Frontal cortex (tissue), 4 donors: ENCODE data around the gene SMIM17. TPM values are rescaled to one million over a fixed set of nuclear protein-coding genes. Genes with fewer than 3 reads are reported as not detected.

Experiments used
- DNase-seq, 2 donors: peaks; one replicate each; pipeline ENCODE4 v3.0.0; 2012; ENCODE audit warnings: low spot score in 2 of 2
- FAIRE-seq: peaks from 2 replicates; lab custom pipeline; 2012; peaks lifted over from hg19 to GRCh38; lab: Jason Lieb, UNC
- total RNA-seq: library from RNA; depleted of rRNA; stranded (reverse); fragments of >200 nt; gene quantifications from one replicate; pipeline ENCODE4 v1.2.3, GENCODE V29; 2014
- donor health status: control.
- donor health status: control.
- donor health status: control.

Gene SMIM17
- 26.5 TPM for total RNA-seq

DNA sequence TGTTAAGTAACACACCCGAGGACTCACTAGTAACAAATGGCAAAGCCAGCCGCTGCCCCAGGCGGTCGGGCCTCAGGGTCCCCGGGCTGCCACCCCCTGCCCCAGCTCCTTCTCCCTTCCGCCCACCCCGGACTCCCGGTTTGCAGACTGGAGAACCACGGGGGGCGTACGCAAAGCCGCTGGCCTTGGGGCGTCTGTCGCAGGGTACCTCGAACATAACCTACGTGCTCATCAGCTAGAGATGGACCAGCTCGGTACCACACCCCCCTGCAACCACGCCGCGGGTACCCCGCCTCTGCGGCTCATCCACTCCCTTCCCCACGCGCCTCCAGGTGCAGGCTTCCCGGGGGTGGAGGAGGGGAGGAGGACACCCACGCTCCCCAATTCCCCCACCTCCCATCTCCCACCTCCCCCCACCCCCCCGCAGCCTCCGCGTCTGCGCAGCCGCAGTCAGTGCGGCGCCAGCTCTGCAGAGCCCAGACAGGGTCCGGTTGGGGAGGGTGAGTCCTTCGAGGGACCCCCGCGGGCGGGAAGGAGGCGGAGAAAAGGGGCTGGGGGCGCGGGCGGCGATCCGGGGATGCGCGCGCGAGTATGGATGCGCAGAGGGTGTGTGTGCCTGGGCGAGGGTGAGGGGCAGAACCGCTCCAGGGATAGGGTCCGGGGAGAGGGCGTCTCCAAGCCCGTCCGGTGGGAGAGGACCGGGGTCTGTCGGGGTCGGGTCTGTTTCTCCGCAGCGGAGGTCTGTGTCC, at the start of gene SMIM17:
Gene SMIM17 (plus strand): TSS at position 449 of the 749 bp plus-strand sequence. CDS start 2,509 bp downstream, outside the sequence.
- FAIRE-seq, result no peak
- DNase-seq, result no peak

GRCh38 chr19:56594446-56594782, 48.5 kb upstream of the SMIM17 start:
- FAIRE-seq (no peak), DNase-seq (no peak)

GRCh38 chr19:56594783-56595547, 48.0 kb upstream of the SMIM17 start, which contains the start of gene ZNF71:
TSS of gene ZNF71 (plus strand) at chr19:56595302. CDS start at chr19:56601559, 6,257 bp downstream.
- no peak for FAIRE-seq
- DNase-seq, result peak; percentile 92 to 94

DNA sequence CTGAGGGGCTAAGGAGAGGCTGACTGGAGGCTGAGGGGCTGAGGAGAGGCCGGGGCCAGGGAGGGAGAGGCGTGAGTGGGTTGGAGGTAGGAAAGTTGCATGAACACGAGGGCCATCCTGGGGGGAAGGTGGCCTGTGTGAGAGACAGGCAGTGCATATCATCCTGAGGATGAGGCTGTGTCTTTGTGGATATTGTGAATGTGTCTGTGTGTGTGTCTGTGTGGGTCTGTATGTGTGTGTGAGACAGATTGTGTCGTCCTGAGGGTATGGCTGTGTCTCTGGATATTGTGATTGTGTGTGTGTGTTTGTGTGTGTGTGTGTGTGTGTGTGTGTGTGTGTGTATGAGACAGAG, 47.4 kb upstream of the SMIM17 start:
- FAIRE-seq (no peak), DNase-seq (no peak)

DNA sequence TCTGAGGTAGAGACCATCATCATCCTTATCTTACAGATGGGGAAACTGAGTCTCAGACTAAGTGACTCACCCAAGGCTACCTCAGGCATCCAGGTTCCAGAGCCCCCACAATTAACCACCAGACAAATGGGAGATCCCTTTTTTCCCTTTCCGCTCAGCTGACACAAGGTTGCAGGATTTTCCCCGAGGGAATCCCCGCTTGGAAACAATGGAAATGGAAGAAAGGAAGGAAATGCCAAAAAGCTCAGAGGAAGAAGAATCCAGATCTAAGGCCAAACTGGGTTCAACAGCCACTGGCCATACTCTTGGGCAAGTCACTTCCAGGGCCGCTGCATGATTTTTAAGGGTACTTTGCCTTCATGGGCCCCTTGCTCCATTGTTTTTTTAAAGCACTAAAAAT, 46.3 kb upstream of the SMIM17 start:
- no peak for DNase-seq
- FAIRE-seq, result no peak

GRCh38 chr19:56597696-56598095, 45.3 kb upstream of the SMIM17 start:
- no peak for DNase-seq
- no peak for FAIRE-seq

DNA sequence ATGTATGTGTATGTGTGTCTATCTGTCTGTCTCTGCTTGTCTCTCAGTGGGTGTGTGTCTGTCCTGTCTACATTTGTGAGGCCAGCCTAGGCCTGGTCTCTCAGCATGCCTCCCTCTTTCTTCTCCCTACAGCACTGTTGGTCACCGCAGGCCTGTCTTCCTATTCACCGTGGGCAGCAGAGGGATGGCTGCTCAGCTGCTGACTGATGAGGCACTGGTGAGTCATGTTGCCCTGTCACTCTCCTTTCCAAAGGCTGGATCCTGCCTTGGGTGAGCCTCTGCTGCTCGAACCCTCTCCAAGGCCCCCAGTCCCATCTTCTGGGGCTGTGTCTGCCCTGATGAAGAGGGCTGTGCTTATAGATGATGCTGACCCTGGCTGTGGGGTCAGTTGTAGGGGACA, 41.6 kb upstream of the SMIM17 start:
- no peak for DNase-seq
- no peak for FAIRE-seq

GRCh38 chr19:56603829-56604228, 39.1 kb upstream of the SMIM17 start:
- FAIRE-seq, result no peak

GRCh38 chr19:56608274-56608964, 34.5 kb upstream of the SMIM17 start:
- FAIRE-seq (no peak), DNase-seq (no peak)

More at GRCh38 chr19:56603829-56604228, 39.1 kb upstream of the SMIM17 start:
- DNase-seq, result no peak

DNA sequence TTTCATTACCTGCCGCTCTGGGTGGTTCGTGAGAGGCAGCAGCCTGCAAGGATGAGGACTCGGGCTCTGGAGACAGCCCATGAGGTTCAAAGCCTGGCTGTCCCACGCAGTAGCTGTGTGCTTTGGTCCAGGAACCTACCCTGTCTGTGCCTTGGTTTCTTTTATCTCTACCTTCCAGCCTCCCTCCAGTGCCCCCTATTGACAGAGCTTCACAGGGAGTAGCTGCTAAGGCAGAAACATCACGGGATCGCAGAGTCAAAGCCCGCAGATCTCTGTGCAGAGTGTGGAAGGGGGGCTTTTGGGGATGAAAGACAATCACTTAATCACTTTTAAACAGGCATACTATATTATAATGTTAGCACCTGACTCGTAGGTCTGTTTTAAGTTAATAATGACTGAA, 31.7 kb upstream of the SMIM17 start:
- FAIRE-seq, result no peak
- DNase-seq, result no peak

DNA sequence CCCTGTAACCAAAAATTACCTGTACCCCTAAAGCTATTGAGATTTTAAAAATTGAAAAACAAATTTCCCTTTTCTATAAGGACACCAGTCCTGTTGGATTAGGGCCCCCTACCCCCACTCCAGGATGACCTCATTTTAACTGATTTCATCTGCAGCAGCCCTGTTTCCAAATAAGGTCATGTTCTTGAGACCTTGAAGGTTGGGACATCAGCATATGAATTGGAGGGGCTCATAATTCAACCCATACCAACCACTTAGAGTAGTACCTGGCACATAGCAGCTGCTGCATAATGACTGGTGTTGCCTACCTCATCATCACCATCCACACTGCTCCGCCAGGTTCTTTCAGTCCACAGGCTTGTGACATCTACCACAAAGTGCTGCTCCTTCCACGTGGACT, 30.2 kb upstream of the SMIM17 start:
- no peak for DNase-seq

GRCh38 chr19:56613639-56614038, 29.3 kb upstream of the SMIM17 start:
- FAIRE-seq, result no peak
- DNase-seq, result no peak

More for the DNA sequence above, 30.2 kb upstream of the SMIM17 start:
- FAIRE-seq, result no peak

DNA sequence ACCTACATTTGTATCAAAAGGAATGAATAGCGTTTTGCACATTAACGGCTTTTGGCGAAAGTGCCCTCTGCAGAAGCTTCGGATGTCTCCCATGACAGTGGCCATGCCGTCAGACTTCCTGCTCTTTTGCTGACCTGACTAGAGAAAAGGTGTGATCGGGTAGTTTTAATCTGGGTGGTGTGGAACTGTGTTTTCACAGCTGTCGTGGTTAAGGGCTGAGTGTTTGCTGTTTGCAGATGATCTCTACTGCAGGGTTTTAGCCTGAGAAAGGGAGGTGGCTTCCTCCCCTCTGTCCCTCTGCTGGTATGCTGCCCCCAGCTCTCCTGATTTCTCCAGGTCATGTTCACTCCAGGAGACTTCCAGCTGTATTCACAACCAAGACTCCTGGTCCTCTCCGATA, 25.4 kb upstream of the SMIM17 start:
- no peak for FAIRE-seq
- DNase-seq, result no peak

- DNase-seq (no peak), FAIRE-seq (no peak)
Observed at GRCh38 chr19:56619121-56619520, 23.8 kb upstream of the SMIM17 start.

DNA sequence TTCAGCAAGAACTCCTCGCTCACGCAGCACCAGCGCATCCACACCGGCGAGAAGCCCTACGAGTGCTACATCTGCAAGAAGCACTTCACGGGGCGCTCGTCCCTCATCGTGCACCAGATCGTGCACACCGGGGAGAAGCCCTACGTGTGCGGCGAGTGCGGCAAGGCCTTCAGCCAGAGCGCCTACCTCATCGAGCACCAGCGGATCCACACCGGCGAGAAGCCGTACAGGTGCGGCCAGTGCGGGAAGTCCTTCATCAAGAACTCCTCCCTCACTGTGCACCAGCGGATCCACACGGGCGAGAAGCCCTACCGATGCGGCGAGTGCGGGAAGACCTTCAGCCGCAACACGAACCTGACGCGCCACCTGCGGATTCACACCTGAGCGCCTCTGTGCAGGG, 20.6 kb upstream of the SMIM17 start:
- no peak for FAIRE-seq
- DNase-seq, result no peak

DNA sequence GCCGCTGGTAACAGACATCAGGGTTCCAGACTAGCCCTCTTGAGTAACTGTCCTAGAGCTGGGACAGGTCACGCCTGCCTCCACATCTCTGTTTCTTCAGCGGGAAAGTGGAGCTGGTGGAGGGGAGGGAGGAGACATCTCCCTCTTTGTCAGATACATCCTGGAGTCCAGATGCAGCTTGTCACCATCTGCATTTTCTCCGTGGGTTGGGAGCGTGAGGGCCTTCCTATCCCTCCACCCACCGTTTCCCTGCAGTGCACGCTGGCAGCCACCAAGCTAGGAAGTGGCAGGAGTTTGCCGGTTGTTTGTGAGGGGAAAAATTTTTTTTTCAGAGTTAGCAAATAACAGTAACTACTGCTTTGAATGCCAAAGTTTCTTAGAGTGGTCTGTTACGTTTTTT, 20.0 kb upstream of the SMIM17 start:
- FAIRE-seq (no peak), DNase-seq (no peak)

- no peak for DNase-seq
- no peak for FAIRE-seq
Observed at GRCh38 chr19:56625708-56626107, 17.3 kb upstream of the SMIM17 start.

DNA sequence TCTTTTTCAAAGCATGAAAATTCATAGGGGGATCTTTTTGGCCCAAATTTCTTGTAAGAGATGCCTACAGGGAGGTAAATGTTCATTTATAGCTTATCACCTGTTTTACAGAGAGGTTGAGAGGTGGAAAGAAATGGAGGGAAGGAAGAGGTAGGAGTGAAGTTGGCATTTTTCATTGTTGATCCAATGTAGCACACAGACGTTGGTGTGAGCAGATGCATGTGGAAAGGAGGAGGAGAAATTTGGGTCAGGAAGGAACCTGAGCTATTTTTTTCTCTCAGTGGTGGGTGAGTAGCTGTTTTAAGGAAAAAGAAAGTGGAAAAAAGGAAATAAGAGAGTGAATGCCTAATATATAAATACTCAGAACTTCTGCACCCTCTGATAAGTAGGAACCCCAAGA, 9.9 kb upstream of the SMIM17 start:
- no peak for DNase-seq
- FAIRE-seq, result no peak

- FAIRE-seq, result no peak
Observed at GRCh38 chr19:56637976-56638555, 4.9 kb upstream of the SMIM17 start.

DNA sequence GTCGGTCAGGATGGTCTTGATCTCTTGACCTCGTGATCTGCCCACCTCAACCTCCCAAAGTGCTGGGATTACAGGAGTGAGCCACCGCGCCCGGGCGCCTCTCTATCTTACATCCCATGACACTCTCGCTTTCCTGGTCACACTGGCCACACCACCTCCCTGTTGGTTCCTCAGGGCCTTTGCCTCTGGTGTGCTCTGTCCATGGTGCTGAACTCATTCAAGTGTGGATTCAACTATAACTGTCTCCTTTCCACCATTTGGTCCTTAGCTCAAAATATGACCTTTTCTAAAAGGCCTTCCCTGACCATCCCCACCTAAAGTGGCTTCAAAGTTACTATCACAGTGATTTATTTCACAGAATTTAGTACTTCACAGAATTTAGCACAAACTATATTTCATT, 3.7 kb upstream of the SMIM17 start:
- FAIRE-seq (no peak), DNase-seq (no peak)

More at GRCh38 chr19:56637976-56638555, 4.9 kb upstream of the SMIM17 start:
- peak; percentile 72 for DNase-seq
